ENCODE measurements around the gene HYPK.
"Not testable (repeated sequence)": the region's sequence is repeated elsewhere in the genome, so short reads cannot be mapped to it uniquely, and the experiment has no call there.

Gene HYPK

GRCh38 chr15:43795997-43796396 lies 4.4 kb upstream of the HYPK start:
- DNase-seq (ENCODE audit: low spot score): no peak

- no peak for DNase-seq (ENCODE audit: low spot score)
These were observed 3.8 kb upstream of the HYPK start for GRCh38 chr15:43796566-43796965.

GRCh38 chr15:43799209-43799944 lies 1.0 kb upstream of the HYPK start:
- DNase-seq (ENCODE audit: low spot score): peak; percentile 49

- peak; percentile 55 for DNase-seq (ENCODE audit: low spot score)
These were observed 484 bp upstream of the HYPK start, which contains the start of gene SERINC4 for GRCh38 chr15:43799945-43800285. Gene SERINC4, minus strand, starts transcription at chr15:43800220. Its CDS starts 234 bp downstream, at chr15:43799986.

GRCh38 chr15:43802676-43803075 lies 2.3 kb downstream of the HYPK start:
- DNase-seq (ENCODE audit: low spot score): not testable (repeated sequence)

GRCh38 chr15:43808435-43808950 lies 8.1 kb downstream of the HYPK start:
- DNase-seq (ENCODE audit: low spot score): no peak

DNA sequence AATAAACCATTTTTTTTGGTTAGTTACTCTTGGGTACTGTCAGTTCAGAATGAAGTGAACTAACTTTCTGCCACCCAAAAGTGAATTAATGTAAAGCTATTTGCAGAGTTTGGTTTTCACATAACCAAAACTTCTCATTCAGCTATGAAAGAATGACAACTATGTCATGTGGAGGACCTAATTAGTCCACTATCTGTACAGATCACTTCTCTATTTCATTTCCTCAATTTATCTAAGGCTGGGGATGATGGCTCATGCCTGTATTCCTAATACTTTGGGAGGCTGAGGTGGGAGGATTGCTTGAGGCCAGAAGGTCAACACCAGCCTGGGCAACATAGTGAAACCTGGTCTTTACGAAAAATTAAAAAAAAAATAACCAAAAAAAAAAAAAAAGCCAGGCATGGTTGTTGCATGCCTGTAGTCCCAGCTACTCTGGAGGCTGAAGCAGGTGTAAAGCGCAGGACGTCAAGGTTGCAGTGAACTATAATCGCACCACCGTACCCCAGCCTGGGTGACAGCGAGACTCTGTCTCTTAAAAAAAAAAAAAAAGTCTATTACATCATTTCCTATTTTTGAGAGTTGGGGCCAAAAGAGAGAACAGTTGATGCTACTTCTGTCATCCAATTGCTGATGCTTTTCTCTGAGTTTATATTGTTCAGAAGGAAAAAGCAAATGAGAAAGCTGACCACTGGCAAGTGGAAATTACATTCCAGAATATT lies 8.7 kb downstream of the HYPK start:
- DNase-seq (ENCODE audit: low spot score): no peak

- DNase-seq (ENCODE audit: low spot score): not testable (repeated sequence)
These were observed 14.7 kb downstream of the HYPK start for GRCh38 chr15:43815064-43815463.

GRCh38 chr15:43821505-43821904 lies 21.1 kb downstream of the HYPK start:
- no peak for DNase-seq (ENCODE audit: low spot score)

DNA sequence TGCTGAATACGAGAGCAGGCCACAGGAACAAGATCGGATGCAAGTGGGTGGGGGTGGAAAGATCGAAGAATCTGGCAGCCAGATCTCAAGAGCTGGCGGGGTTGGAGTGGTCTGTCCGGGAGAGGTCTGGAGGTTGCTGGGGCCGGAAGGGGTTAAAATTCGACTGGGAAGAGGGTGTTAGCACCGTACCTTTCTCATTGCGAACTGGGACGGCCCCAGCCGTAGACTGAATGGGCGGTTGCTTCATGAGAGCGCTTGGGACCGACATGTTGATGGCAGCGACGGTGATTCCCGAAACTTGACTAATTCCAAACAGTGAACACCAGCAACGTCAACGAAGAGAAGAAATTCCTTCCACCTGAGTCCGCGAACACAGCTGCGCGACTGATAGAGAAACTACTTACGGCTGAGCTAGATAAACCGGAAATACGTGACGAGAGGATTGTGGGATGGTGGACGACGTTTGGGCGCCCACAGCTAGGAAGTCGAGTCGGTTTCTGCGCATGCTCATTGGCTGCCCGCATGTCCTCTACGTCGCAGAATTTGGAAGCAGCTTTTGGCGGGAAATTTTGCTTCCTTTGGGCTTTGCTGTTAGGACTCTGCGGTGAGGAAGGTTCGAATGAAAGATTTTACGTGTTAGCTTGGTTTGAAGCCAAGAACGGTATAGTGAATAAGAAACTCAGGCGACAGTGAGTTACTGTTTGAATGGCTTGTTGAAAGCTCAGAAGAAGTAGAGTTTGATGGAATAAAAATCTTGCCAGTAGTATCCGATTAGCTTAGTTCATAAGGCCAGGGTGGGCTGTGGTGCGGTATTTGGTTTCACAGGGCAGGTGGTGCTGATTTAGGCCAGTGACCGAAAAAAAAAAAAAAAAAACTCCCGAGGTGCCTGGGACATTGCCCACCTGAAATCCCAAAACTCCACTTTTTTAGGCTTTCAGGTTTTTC lies 24.2 kb downstream of the HYPK start, which contains the start of gene MFAP1:
Gene MFAP1, minus strand, starts transcription at position 389 of the 945 bp plus-strand sequence. Its CDS starts 121 bp downstream, at position 268.
- peak; percentile 93 for DNase-seq (ENCODE audit: low spot score)

- not testable (repeated sequence) for DNase-seq (ENCODE audit: low spot score)
These were observed 24.9 kb downstream of the HYPK start for GRCh38 chr15:43825305-43825704.

DNA sequence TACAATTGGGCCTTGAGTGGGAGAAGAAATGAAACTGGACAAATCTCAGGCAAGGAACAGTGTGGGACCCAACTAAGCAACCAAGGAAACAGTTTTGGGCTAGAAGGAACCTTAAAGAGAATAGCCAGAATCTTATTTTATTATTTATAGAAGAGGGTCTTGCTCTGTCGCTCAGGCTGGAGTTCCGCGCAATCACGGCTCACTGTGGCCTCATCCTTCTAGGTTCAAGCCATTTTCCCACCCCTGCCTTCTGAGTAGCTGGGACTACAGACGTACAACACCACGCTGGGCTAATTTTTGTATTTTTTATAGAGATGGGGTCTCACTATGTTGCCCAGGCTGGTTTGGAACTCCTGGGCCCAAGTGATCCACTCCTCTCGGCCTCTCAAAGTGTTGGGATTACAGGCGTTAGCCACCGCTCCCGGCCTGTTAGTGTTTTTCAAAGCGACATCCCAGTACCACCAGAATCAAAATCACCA lies 25.7 kb downstream of the HYPK start:
- DNase-seq (ENCODE audit: low spot score): no peak

DNA sequence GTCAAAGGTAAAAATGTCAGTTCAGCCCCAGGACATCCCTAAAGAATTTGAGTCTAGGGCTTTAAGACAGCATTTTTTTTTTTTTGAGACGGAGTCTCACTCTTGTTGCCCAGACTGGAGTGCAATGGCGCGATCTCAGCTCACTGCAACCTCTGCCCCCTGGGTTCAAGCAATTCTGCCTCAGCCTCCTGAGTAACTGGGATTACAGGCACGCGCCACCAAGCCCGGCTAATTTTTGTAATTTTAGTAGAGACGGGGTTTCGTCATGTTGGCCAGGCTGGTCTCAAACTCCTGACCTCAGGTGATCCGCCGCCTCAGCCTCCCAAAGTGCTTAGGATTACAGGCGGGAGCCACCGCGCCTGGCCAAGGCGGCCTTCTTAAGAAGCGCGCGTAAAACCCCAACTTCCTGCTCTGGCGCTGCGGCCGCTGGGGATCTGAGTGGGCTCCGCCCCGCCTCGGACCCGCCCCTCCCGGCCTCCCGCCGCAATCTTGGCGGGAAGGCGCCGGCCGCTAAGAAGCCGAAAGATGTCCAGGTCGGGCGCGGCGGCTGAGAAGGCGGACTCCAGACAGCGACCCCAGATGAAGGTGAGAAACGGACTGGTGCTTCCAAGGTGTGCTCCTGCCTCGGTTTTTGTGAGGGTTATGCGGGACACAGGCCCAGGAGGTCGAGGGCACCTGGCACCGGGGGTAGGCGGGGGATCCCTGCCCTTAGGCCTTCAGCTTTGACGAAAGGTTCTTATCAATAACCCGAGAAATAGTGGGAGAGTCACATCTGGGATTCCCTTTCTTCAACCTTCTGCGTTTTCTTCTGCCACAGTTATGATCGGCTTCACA lies 26.3 kb downstream of the HYPK start, which contains the start of gene WDR76:
Gene WDR76, plus strand, starts transcription at position 495 of the 834 bp plus-strand sequence. Its CDS starts 31 bp downstream, at position 526.
- DNase-seq (ENCODE audit: low spot score): peak; percentile 93

DNA sequence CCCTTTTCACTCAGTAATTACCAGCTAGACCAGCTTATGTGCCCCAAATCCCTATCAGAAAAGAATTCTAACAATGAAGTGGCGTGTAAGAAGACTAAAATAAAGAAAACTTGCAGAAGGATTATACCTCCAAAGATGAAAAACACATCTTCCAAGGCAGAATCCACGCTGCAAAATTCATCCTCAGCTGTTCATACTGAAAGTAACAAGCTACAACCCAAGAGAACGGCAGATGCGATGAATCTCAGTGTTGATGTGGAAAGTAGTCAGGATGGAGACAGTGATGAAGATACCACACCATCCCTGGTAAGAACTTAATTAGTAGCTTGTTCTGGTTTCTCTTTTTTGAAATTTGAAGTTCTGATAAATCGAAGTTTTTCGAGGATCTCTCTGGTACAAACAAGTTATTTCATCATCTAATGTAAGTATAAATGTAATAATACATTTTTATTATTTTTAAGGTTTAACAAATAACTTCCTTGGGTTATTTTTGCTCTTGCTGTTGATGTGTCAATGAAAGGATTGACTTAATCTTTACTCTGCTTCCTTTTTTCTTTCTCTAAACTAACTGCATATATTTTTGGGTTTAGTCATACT lies 27.8 kb downstream of the HYPK start:
- DNase-seq (ENCODE audit: low spot score): no peak

DNA sequence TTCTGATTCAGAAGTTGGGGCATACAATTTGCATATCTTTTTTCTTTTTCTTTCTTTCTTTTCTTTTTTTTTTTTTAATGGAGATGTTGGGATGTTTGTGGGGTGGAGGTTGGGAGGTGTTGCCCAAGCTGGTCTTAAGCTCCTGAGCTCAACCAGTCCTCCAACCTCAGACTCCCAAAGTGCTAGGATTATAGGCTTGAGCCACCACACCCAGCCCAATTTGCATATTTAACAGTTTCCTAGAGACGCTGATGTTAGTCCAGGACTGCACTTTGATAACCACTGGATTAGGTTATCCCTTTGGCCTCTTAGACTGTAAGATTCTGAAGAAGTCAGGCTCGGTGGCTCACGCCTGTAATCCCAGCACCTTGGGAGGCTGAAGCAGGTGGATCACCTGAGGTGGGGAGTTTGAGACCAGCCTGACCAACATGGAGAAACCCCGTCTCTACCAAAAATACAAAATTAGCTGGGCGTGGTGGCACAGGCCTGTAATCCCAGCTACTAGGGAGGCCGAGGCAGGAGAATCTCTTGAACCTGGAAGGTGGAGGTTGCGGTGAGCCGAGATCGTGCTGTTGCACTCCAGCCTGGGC lies 29.6 kb downstream of the HYPK start:
- not testable (repeated sequence) for DNase-seq (ENCODE audit: low spot score)

GRCh38 chr15:43830691-43831275 lies 30.4 kb downstream of the HYPK start:
- not testable (repeated sequence) for DNase-seq (ENCODE audit: low spot score)

DNA sequence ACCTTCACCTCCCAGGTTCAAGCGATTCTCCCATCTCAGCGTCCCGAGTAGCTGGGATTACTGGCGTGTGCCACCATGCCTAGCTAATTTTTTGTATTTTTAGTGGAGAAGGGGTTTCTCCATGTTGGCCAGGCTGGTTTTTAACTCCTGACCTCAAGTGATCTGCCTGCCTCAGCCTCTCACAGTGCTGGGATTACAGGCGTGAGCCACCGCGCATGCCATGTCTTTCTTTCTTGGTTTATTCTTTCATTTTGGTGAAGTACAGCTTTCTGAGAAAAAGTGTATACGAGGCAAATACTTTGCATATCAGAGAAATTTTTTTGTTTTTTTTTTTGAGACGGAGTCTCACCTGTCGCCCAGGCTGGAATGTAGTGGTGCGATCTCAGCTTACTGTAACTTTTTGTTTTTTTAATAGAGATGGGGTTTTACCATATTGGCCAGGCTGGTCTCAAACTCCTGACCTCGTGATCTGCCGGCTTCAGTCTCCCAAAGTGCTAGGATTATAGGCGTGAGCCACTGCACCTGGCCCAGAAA lies 31.2 kb downstream of the HYPK start:
- not testable (repeated sequence) for DNase-seq (ENCODE audit: low spot score)

- not testable (repeated sequence) for DNase-seq (ENCODE audit: low spot score)
These were observed 32.1 kb downstream of the HYPK start for GRCh38 chr15:43832485-43832884.

DNA sequence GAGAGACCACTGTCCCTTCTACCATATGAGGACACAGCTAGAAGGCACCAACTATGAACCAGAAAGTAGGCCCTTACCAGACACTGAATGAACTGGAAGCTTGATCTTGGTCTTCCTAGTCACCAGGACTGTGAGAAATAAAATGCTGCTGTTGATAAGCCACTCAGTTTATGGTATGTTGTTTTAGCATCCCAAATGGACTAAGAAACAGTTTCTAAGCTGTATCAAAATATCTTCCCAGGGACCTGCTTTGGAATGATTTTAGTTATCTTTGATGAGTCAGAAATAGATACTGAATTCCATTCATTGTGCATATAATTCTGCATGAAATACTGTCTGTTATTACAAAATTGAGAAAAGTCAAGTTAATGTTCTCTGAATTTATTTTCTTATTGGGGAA lies 45.0 kb downstream of the HYPK start:
- DNase-seq (ENCODE audit: low spot score): no peak

Data from D341Med (cell line).